Stomach smooth muscle (tissue), 2 donors: Measurements from ENCODE around the gene MED12L.

Source experiments
- H3K27ac ChIP-seq: one replicate; pipeline ENCODE4 v1.7.0; 2013; ENCODE audit warnings: mild to moderate bottlenecking, low read length, inconsistent platforms
- H3K27me3 ChIP-seq, 2 donors: one replicate each; pipeline ENCODE4 v1.7.0; 2013; ENCODE audit warnings: low read length in 2 of 2; ENCODE audit not compliant: insufficient read depth in 2 of 2, control insufficient read depth in 1 of 2
- H3K36me3 ChIP-seq, 2 donors: one replicate each; pipeline ENCODE4 v1.7.0; 2013; ENCODE audit warnings: low read length in 2 of 2; ENCODE audit not compliant: control insufficient read depth in 2 of 2, insufficient read depth in 2 of 2
- H3K4me1 ChIP-seq: one replicate; pipeline ENCODE4 v1.7.0; 2013; ENCODE audit warnings: low read length; ENCODE audit not compliant: control insufficient read depth, insufficient read depth
- H3K4me3 ChIP-seq, 2 donors: one replicate each; pipeline ENCODE4 v1.7.0; 2013; ENCODE audit warnings: low read length in 2 of 2
- H3K9ac ChIP-seq, 2 donors: one replicate each; pipeline ENCODE4 v1.7.0; 2013; ENCODE audit warnings: low read length in 2 of 2, mild to moderate bottlenecking in 1 of 2
- H3K9me3 ChIP-seq, 2 donors: one replicate each; pipeline ENCODE4 v1.7.0; 2013; ENCODE audit warnings: low read length in 2 of 2; ENCODE audit not compliant: control insufficient read depth in 2 of 2
- donor health status: healthy.
- donor health status: Pancreatic carcinoma.

MED12L gene

GRCh38 chr3:151434151-151434890 is 348.9 kb downstream of the MED12L start:
- Histone ChIP-seq H3K9ac (no peak overlapping the region), H3K27me3 (no peaks in the 10 kb centered on the region), H3K36me3 (no peaks in the 10 kb centered on the region), H3K4me1 (no peaks in the 10 kb centered on the region), H3K9me3 (no peaks in the 10 kb centered on the region), H3K27ac (no peak overlapping the region), H3K4me3 (no peak overlapping the region)

GRCh38 chr3:151436675-151437446 is 351.4 kb downstream of the MED12L start:
- Histone ChIP-seq H3K9ac (no peak overlapping the region), H3K27ac (no peak overlapping the region), H3K9me3 (no peaks in the 10 kb centered on the region), H3K4me1 (no peaks in the 10 kb centered on the region), H3K4me3 (no peak overlapping the region), H3K36me3 (no peaks in the 10 kb centered on the region), H3K27me3 (no peaks in the 10 kb centered on the region)

GRCh38 chr3:151437906-151438305 is 352.4 kb downstream of the MED12L start:
- Histone ChIP-seq H3K4me3 (no peak overlapping the region), H3K9ac (no peak overlapping the region), H3K27me3 (no peaks in the 10 kb centered on the region), H3K9me3 (no peaks in the 10 kb centered on the region), H3K36me3 (no peaks in the 10 kb centered on the region), H3K4me1 (no peaks in the 10 kb centered on the region), H3K27ac (no peak overlapping the region)

GRCh38 chr3:151439652-151440125 is 354.2 kb downstream of the MED12L start:
- no peak overlapping the region for H3K4me3 ChIP-seq
- no peak overlapping the region for H3K9ac ChIP-seq
- no peaks in the 10 kb centered on the region for H3K4me1 ChIP-seq
- H3K9me3 ChIP-seq, result no peaks in the 10 kb centered on the region
- H3K27me3 ChIP-seq, result no peaks in the 10 kb centered on the region
- H3K36me3 ChIP-seq, result no peaks in the 10 kb centered on the region
- no peak overlapping the region for H3K27ac ChIP-seq

GRCh38 chr3:151440940-151441339 is 355.5 kb downstream of the MED12L start:
- Histone ChIP-seq H3K9me3 (no peaks in the 10 kb centered on the region), H3K4me1 (no peaks in the 10 kb centered on the region), H3K27ac (no peak overlapping the region), H3K36me3 (no peaks in the 10 kb centered on the region), H3K9ac (no peak overlapping the region), H3K27me3 (peaks cover 0 to 2% of the 10 kb centered on the region in 2 donors), H3K4me3 (no peak overlapping the region)

- Histone ChIP-seq H3K36me3 (no peaks in the 10 kb centered on the region), H3K4me3 (no peak overlapping the region), H3K4me1 (no peaks in the 10 kb centered on the region), H3K27ac (no peak overlapping the region), H3K9me3 (peaks cover 0 to 2% of the 10 kb centered on the region in 2 donors), H3K9ac (no peak overlapping the region), H3K27me3 (peaks cover 0 to 2% of the 10 kb centered on the region in 2 donors)
These were observed 358.1 kb downstream of the MED12L start for GRCh38 chr3:151443583-151443982.

GRCh38 chr3:151445273-151446001 is 360.0 kb downstream of the MED12L start:
- peaks cover 0 to 2% of the 10 kb centered on the region in 2 donors for H3K9me3 ChIP-seq
- H3K27me3 ChIP-seq, result peaks cover 0 to 2% of the 10 kb centered on the region in 2 donors
- H3K36me3 ChIP-seq, result no peaks in the 10 kb centered on the region
- no peak overlapping the region for H3K9ac ChIP-seq
- no peaks in the 10 kb centered on the region for H3K4me1 ChIP-seq
- H3K4me3 ChIP-seq, result no peak overlapping the region
- H3K27ac ChIP-seq, result no peak overlapping the region

GRCh38 chr3:151446002-151446340 is 360.5 kb downstream of the MED12L start:
- H3K27ac ChIP-seq, result no peak overlapping the region

GRCh38 chr3:151452368-151452767 is 366.9 kb downstream of the MED12L start:
- H3K27ac ChIP-seq, result no peak overlapping the region
- H3K9me3 ChIP-seq, result no peaks in the 10 kb centered on the region
- no peaks in the 10 kb centered on the region for H3K36me3 ChIP-seq
- no peak overlapping the region for H3K4me3 ChIP-seq
- H3K4me1 ChIP-seq, result no peaks in the 10 kb centered on the region
- no peaks in the 10 kb centered on the region for H3K27me3 ChIP-seq
- H3K9ac ChIP-seq, result no peak overlapping the region

More at GRCh38 chr3:151446002-151446340, 360.5 kb downstream of the MED12L start:
- Histone ChIP-seq H3K27me3 (peaks cover 0 to 2% of the 10 kb centered on the region in 2 donors), H3K9ac (no peak overlapping the region), H3K36me3 (no peaks in the 10 kb centered on the region), H3K4me1 (no peaks in the 10 kb centered on the region), H3K4me3 (no peak overlapping the region), H3K9me3 (peaks cover 0 to 2% of the 10 kb centered on the region in 2 donors)

- no peak overlapping the region for H3K27ac ChIP-seq
These were observed 367.4 kb downstream of the MED12L start for GRCh38 chr3:151452841-151453240.

More at GRCh38 chr3:151452841-151453240, 367.4 kb downstream of the MED12L start:
- Histone ChIP-seq H3K9me3 (no peaks in the 10 kb centered on the region), H3K36me3 (no peaks in the 10 kb centered on the region), H3K4me1 (no peaks in the 10 kb centered on the region), H3K4me3 (no peak overlapping the region), H3K27me3 (no peaks in the 10 kb centered on the region), H3K9ac (no peak overlapping the region)
